HFFc6 (cell line): ENCODE results near the gene CHCHD1. TPM values are rescaled to one million over a fixed set of nuclear protein-coding genes. Genes with fewer than 3 reads are reported as not detected.
A peak's percentile ranks its signal among the peaks of the same experiment; 100 is the strongest.

Experiments used
- DNase-seq: peaks from one replicate; pipeline ENCODE4 v3.0.0-alpha.2; 2018
- H3K27ac Mint-ChIP-seq: 2 replicates; pipeline ENCODE4 v1.8.0; 2020; ENCODE audit warnings: mild to moderate bottlenecking, mixed read lengths
- H3K27me3 Mint-ChIP-seq: 2 replicates; pipeline ENCODE4 v1.8.0; 2021; ENCODE audit warnings: mild to moderate bottlenecking, moderate library complexity, mixed read lengths; ENCODE audit not compliant: insufficient read depth
- H3K36me3 Mint-ChIP-seq: 2 replicates; pipeline ENCODE4 v1.8.0; 2021; ENCODE audit warnings: low read depth, mixed read lengths
- H3K4me1 Mint-ChIP-seq: 2 replicates; pipeline ENCODE4 v1.8.0; 2020; ENCODE audit warnings: low read depth, mixed read lengths
- H3K4me3 Mint-ChIP-seq: 2 replicates; pipeline ENCODE4 v1.8.0; 2020; ENCODE audit warnings: mild to moderate bottlenecking, moderate library complexity, mixed read lengths
- H3K9me3 Mint-ChIP-seq: 2 replicates; pipeline ENCODE4 v1.8.0; 2020; ENCODE audit warnings: mild to moderate bottlenecking, mixed read lengths
- total RNA-seq, 6 experiments: library from RNA; stranded (reverse); fragmentation: NEBNext Ultra II Directional; extraction: Animal tissue kit (Norgen Biotek cat#: 25700); gene quantifications; 2 replicates in 1 of 6; 3 replicates in 5 of 6; pipeline ENCODE4 v1.2.3, GENCODE V29; 2021
- TF ChIP-seq, protein P1 (sequence below): fragments of 200-600 bp; sonication (generic); IDR thresholded peaks from 2 replicates; pipeline ENCODE4 v1.5.0; 2021; ENCODE audit warnings: antibody characterized with exemption, mild to moderate bottlenecking

Gene CHCHD1
- total RNA-seq, 6 experiments from 2014 or later = 27.1 to 34.7 (median 30.6) TPM

- Mint-ChIP-seq H3K4me1 (peaks cover 19% of the 10 kb centered on the region), H3K4me3 (no peak overlapping the region), H3K9me3 (no peaks in the 10 kb centered on the region), H3K36me3 (peaks cover 20% of the 10 kb centered on the region), H3K27me3 (peaks cover 2% of the 10 kb centered on the region; the same call in 1 of the 2 replicates), H3K27ac (no peak overlapping the region)
- DNase-seq = no peak
- TF ChIP-seq, protein P1, sequence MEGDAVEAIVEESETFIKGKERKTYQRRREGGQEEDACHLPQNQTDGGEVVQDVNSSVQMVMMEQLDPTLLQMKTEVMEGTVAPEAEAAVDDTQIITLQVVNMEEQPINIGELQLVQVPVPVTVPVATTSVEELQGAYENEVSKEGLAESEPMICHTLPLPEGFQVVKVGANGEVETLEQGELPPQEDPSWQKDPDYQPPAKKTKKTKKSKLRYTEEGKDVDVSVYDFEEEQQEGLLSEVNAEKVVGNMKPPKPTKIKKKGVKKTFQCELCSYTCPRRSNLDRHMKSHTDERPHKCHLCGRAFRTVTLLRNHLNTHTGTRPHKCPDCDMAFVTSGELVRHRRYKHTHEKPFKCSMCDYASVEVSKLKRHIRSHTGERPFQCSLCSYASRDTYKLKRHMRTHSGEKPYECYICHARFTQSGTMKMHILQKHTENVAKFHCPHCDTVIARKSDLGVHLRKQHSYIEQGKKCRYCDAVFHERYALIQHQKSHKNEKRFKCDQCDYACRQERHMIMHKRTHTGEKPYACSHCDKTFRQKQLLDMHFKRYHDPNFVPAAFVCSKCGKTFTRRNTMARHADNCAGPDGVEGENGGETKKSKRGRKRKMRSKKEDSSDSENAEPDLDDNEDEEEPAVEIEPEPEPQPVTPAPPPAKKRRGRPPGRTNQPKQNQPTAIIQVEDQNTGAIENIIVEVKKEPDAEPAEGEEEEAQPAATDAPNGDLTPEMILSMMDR = no peak
These were observed 25.6 kb downstream of the CHCHD1 start for GRCh38 chr10:73807471-73807870.

DNA sequence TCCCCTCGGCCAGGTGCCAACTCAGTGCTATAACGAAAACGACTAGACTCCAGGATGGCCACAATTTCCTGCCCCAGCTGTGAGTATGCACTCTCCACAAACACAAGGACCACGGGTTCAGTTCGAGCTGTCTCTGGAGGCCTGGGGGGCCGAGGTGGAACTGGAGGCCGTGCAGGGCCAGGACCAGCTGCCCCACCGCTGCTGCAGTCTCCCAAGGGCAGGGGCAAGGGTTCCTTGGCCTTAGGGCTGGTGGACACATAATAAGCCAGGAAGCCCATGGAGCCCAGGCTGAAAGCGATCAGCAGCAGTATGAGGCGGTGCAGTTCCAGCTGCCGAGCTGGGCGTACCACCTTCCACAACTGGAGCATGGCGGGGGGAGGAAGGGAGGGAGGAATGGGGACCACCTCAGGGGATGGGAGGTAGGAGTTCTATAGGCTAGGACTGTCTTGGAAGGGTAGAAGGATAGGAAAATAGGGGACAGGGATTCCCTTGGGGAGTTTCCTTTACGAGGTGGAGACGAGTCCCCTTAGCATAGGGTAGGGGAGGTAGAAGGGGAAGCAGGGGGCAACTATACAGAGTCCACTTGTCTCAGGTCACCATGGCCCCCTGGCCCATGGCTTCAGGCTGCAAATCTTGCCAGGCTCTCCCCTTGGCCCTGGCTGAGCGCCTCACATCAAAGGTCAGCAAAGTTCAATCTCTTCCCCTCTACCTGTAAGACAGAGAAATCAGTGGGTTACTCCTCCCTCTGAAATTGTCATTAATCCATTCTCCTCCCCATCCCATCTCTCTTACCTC is 26.4 kb downstream of the CHCHD1 start:
- TF ChIP-seq, protein P1 = no peak
- H3K4me3 Mint-ChIP-seq = no peak overlapping the region
- peaks cover 2% of the 10 kb centered on the region; the same call in 1 of the 2 replicates for H3K27me3 Mint-ChIP-seq
- H3K36me3 Mint-ChIP-seq = peaks cover 20% of the 10 kb centered on the region
- no peak overlapping the region for H3K27ac Mint-ChIP-seq
- no peak for DNase-seq
- H3K4me1 Mint-ChIP-seq = peaks cover 22% of the 10 kb centered on the region
- no peaks in the 10 kb centered on the region for H3K9me3 Mint-ChIP-seq

DNA sequence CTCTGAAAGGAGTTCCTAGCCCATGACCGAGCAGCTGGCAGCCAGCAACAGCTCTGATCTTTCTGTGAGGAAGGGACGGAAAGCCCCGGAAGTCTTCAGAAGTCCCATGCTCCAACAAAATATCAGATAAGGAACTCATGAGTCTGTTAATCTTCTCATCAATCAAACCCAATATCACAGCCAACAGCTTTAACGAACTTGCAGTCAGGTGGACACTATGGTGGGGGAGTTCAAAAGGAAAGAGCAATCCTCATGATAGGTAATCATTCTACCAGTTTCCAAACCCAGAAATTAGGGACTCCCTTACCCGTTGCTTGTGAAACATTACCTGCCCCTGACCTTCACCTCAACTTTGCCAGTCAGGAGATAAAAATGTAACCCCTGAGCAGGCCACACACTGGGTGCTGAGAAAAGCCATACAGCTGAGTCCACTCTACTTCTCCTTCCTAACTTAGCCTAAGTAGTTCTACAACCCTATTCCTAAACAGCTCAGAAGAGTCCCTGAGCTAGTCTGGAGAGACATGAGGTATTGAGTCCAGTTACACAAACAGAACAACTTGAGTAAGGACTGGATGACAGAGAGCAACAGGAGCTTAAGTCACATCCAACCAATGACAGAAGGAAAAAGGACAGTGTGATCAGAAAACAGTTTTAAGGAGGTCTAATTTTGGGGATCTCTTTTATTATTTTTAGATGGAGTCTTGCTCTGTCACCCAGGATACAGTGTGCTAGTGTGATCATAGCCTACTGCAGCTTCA is 27.4 kb downstream of the CHCHD1 start:
- Mint-ChIP-seq H3K27me3 (peaks cover 2% of the 10 kb centered on the region), H3K9me3 (no peaks in the 10 kb centered on the region), H3K4me3 (peak overlapping the region; percentile 90), H3K4me1 (peaks cover 22% of the 10 kb centered on the region), H3K36me3 (peaks cover 20% of the 10 kb centered on the region), H3K27ac (no peak overlapping the region)
- TF ChIP-seq, protein P1 = no peak
- no peak for DNase-seq

DNA sequence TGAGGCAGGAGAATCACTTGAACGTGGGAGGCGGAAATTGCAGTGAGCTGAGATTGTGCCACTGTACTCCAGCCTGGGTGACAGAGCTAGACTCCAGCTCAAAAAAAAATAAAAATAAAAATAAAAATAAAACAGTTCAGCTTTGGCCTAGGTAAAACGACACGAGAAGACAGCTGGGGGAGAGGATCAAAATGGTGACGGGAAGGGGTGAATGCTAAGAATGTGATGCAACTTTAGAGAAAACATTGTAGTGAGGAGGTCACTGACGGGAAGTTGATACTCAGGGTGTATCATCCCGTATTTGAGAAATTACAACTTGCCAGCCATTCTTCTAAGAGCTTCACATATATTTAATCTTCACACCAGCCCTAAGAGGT is 28.5 kb downstream of the CHCHD1 start:
- peaks cover 23% of the 10 kb centered on the region for H3K4me1 Mint-ChIP-seq
- H3K9me3 Mint-ChIP-seq = no peaks in the 10 kb centered on the region
- DNase-seq = no peak
- H3K27me3 Mint-ChIP-seq = peaks cover 2% of the 10 kb centered on the region
- TF ChIP-seq, protein P1 = no peak
- peak overlapping the region; percentile 72 for H3K27ac Mint-ChIP-seq
- peaks cover 20% of the 10 kb centered on the region for H3K36me3 Mint-ChIP-seq
- H3K4me3 Mint-ChIP-seq = peak overlapping the region; percentile 90

DNA sequence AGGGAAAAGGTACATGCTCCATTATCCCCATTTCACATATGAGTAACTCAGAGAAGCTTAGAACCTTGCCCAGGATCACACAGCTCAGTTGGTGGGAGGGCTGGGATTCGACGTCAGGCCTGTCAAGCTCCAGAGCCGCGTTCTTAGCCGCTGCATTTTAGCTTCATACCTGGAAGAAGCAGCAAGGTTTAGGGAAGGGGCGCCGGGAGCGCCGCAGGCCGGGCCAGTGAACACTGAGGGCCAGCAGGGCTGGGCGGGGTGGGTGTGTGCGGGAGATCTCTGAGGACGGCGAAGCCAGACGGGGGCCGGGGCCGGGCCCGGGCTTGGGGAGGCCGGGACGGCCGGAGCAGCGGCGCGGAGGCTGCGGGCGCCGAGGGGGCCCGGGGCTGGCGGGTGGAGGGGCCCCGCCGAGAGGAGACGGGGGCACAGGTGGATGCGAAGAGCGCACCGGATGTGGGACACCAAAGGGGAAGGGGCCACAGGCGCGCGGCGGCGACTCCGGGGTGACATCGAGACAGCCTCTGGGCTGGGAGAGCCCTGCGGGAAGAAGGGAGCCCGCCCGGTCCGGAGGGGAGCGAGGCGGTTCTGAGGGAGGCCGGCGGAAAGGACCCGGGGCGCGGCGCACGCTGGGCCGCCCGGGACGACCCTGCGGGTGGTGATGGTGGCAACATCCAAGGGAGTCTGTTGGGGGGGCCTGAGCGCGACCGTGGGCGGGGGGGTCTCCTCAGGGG is 29.1 kb downstream of the CHCHD1 start:
- H3K27ac Mint-ChIP-seq = peak overlapping the region; percentile 72
- peaks cover 28% of the 10 kb centered on the region for H3K4me1 Mint-ChIP-seq
- peaks cover 2% of the 10 kb centered on the region for H3K27me3 Mint-ChIP-seq
- no peak for DNase-seq
- H3K9me3 Mint-ChIP-seq = no peaks in the 10 kb centered on the region
- TF ChIP-seq, protein P1 = no peak
- peaks cover 14% of the 10 kb centered on the region for H3K36me3 Mint-ChIP-seq
- peak overlapping the region; percentile 90 for H3K4me3 Mint-ChIP-seq
